ENCODE data around the gene WNT7A.

Gene WNT7A

DNA sequence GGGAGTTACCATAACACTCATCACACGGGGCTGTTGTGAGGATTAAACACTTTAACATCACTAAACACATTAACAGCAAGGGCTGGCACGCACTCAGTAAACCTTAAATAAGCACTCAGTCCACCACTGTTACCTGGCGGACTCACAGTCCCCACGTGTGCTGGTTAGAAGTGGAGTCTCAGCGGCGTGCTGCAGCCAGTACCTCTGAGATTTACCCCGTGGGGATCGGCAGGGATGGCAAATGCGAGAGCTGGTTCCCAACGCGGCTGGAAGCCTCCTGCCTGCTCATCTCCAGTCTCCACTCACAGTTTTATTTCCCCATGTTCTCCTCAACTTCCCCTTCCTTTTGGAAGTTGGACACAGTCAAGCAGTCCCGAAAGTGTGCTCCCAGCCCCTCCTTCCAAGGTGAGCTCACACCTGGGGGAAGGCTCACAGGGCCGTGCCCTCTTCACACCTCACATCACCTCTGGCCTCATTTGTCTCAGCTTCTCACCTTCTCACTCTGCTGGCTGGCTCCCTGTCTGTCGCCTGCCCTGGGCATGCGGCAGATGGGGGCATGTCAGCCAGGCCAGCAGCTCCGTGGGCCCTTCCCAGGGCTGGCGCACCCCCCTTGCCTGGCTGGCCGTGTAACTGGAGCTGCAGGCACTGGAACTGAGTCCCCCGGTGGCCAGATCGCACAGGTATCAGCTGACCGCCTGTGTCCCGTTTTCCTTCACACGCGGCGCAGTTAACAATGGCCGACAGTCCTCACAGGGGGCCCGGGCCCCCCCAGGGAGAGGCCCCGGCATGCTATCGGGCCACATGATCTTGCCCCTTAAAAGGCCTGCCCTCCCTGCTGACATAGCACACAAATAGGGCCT is 87.1 kb downstream of the WNT7A start:
- DNase-seq (ENCODE audit: low read depth in 2 of 2): no peak

DNA sequence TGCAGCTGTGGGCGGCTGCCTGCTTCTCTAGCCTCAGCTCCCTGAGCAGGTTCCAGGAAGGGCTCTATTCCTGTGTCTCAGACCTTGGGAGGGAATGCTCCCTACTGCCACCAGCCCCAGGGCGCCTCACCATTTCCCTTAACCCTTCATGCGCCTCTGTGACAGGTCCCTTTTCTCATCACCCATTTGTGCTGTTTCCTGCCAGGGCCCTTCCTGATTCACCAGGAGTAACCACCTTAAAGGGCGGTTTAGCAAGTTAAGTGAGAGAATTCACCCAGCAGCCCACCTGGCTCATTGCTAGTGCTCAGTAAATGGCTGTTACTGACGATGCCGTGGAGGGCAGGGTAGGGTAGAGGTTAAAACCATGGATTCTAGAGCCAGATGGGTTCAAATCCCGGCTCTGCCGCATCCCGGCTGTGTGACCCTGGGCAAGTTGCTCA is 87.8 kb downstream of the WNT7A start:
- no peak for DNase-seq (ENCODE audit: low read depth in 2 of 2)

DNA sequence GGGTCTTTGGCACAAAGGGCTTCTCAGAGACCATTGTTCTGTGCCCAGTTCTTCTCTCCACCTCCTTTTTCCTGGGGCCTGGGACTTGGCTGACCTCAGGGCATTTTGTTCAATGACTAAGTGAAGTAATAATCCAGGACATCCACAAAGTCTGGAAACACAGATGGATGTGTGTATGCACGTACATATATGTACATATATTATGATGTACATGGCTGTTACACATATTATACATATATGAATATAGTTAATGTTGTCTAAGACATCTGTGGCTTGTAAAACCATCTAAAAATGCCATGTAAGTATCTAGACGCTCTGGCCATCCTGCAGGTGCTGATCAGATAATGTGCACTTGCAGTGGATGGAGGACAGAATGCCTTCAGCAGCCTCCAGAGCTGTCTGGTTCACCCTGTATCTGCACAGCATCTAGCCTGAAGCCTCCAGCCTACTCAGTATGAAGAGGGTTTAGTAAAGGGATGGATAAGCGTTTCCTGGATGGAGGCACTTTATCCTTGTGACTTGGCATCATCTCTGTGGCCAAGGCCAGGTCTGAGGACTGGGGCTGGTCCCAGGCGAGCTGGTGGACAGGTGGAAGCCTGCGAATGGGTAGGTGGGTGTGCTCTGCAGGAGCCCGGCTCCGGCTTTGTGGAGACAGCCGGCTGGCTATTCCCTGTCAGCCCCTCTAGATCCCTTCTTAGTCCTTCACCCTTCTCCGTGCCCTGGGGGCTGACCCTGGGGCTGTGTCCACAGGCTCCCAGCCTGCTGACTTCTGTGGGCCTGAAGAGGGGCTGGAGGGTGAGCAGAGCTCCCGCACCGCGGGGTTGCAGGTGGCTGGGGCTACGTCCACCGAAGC is 88.4 kb downstream of the WNT7A start:
- DNase-seq (ENCODE audit: low read depth in 2 of 2): no peak

DNA sequence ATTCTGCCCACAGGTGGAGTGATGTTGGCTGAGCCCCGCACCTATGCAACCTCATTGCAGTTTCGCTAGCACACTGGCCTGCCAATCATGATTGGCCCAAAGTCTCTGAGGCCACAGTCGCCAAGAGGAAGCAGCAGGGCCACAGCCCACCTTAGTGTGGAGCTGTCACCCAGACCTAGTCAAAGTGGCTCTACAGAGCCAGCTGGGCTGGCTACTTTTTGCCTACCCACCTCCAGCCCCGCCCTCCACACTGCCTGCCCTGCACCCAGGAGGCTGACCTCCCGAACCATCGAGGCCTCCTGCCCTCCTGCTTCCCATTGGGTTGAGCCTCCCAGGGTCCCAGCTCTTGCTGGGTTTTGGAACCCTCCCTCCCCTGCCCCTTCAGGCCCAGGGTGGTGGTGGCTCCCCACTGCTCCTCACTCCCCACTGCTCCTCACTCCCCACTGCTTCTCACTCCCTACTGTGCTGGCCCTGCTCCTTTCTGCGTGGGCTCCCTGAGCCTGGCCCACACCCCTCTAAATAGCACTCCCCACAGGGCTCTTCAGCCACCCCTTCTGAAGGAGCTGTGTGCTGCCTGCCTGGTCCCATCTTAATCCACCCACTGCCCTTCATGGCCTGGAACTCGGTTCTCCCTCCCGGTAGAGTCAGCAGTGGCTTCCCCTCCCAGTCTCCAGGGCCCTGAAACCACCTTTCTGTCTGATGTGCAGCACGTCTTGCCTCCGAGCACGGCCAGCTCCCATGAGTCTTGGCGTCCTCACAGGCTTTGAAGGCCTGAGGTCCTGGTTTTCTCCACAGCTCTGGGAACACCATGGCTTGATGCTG is 89.3 kb downstream of the WNT7A start:
- no peak for DNase-seq (ENCODE audit: low read depth in 2 of 2)

DNA sequence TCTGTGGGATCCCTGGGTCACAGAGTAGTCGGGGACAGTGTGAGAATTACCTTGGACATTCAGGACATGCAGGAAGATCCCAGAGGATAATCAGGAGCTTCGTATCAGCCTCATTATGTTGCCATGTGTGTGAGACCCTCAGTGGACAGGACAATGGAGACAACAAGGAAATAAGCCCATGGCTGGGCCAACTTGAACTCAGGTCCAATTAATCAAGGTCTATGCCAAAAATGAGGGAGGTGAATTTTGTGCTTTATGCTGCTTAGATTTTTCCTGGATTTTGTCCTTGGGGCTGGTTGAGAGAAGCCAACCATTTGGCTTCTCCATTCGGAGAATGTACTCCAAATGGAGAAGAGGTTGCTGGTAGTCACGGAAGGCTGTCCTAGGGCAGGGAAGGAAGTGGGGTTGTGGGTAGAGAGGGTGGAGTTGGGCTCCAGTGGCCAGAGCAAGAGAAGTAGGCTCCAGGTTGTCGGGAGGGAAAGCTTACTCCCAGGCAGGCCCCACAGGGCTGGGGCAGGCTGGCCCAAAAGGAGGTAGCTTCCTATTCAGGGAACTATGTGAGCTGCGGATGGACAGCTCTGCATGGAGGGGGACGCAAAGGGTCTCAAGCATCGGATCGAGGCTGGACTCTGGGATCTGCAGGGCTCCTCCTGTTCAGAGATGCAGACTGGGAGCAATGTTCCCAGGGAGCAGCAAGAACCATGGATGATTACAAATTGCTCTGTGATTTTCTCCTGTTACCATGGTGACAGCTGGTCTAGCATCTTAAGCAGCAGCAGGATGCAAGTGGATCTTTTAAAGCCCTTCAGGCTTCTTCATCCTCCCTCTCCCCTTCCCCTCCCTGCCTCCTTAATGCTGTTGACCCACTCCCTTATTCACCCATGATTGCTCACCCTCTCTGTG is 91.1 kb downstream of the WNT7A start:
- DNase-seq (ENCODE audit: low read depth in 2 of 2): no peak

DNA sequence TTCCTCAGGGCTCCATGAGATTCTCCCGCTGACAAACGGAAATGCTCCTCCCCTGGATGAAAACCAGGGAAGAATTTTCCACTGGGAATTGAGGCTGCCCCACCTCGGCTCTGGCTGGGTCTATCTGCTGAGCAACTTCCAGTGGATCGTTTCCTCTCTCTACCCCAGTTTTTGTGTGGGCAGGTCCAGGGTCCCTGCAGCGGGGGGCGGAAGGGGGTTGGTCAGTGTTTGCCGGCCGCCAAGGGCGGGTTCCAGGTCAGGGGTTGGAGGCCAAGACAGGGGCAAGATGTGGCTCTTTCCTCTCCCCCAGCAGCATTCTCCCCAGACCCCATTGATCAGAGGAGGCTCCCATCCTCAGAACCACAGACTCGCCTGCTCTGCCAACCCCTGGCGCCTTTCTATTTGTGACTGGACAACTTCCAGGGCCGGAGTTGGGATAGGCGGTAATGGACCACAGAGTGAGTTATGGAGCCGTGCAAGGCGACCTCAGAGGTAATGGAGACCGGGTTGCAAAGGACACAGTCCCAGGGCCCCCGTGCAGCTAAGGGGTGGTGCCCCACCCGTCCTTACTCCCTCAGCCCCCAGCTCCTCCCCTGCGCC is 92.2 kb downstream of the WNT7A start:
- DNase-seq (ENCODE audit: low read depth in 2 of 2): no peak

DNA sequence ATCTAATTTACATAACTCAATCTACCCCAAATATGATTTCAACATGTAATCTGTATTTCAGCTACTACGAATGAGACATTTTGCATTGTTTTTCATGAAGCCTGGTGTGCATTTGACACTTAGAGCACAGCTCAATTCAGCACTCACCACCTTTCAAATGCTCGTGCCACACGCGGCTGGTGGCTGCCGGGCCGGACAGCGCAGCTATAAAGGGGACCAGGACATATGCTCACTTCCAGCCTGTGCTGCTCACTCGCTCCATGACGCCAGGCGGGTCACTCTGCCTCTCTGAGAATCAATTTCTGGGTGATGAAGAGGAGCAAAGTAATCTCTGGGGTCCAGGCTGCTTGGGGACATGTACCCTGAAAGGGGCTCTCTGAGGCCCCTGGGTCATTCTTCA is 93.1 kb downstream of the WNT7A start:
- no peak for DNase-seq (ENCODE audit: low read depth in 2 of 2)

DNA sequence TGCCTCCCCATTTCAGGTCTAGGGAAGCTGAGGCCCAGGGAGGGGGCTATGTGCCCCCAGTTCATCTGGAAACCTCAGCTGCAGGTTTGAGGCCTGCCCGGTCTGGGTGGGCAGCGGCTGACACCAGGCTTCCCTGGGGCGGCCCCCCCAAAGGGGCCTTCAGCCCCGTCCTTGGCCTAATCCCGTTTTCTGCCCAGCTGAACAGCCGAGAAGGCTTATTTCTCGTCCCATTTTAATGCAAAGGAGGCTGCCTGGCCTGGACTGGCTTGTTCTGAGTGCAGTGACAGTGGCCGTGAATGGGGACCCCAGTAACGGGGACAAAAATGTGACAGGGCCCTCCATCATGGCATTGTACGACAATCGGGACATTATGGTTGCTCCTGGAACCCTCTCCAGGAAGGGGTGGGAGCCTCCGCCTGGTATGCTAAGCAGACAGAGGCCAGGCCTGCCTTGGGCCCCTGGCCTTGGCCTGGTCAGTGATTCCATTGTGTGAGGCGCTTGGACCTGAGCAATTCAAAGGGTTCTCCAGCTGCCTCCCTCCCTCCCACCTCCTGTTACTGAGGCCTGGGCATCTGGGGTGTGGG is 93.9 kb downstream of the WNT7A start:
- no peak for DNase-seq (ENCODE audit: low read depth in 2 of 2)

DNA sequence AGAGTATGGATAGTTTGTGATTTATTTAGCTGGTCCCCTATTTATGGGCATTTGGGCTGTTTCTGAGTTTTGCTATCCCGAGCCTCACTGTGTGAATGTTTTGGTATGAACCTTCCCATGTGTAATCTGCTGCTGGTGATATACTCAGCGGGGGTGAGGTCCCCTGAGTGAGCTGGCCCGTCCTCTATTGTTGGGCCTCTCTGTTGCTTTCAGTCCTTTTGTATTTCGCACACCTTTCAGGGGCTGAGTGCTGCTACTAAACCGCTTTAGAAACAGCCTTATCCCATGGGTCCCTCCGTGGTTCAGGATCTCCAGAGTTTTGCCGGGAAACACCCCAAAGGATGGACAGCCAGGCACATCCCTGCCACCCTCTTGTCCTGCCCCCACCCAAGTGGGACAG is 94.5 kb downstream of the WNT7A start:
- no peak for DNase-seq (ENCODE audit: low read depth in 2 of 2)

DNA sequence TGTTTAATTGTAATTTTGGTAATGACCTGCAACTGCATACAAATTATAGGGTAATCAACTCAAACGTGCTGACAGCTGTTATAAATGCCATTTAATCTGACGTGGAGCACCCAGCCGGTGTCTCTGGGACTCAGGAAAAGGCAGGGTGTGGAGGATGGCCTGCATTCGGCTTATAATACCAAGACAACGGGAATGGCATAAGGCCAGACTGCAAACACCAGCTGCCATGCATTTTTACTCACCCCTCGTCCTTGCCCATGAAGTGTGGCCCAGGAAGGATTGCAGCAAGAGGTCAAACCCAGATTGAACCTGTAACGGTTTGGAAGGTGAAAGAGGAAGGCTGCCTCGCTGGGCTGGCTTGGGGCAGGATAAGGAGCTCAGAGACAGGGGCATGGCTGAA is 96.4 kb downstream of the WNT7A start:
- no peak for DNase-seq (ENCODE audit: low read depth in 2 of 2)

DNA sequence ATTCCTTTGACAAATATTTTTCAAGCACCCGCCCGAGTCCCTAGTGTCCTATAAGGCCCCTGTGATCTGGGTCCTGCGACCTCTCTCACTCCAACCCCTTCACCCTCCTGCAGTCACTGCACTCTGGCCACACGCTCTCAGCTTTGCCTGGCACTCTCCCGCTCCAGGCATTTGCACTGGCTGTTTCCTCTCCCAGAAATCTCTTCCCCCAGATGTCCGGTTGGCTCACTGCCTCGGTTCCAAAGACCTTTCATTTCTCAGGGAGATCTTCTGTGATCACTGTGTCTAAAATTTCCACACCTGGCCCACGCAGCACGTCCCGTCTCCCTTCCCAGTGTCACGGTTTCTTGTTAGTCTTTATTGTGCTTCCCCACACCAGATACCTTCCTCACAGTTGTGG is 97.4 kb downstream of the WNT7A start:
- no peak for DNase-seq (ENCODE audit: low read depth in 2 of 2)

DNA sequence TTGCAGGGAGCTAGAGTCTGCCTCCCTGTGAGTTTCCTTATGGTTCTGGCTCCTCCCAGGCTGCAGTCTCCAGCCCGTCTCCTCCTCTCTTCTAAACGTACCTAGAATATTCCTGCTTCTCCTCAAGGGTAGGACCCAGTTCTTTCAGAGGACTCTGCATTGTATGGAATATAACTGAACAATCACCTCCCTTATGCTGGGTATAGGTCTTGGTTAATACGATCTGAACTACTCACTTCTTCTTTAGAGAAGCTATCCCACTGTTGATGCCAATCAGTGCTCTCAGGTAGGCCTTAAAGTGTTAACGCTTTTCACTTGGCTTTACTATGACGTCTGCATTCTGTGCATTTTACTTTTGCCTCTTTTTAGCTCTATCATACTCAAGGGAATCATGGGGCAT is 98.5 kb downstream of the WNT7A start:
- DNase-seq (ENCODE audit: low read depth in 2 of 2): no peak

DNA sequence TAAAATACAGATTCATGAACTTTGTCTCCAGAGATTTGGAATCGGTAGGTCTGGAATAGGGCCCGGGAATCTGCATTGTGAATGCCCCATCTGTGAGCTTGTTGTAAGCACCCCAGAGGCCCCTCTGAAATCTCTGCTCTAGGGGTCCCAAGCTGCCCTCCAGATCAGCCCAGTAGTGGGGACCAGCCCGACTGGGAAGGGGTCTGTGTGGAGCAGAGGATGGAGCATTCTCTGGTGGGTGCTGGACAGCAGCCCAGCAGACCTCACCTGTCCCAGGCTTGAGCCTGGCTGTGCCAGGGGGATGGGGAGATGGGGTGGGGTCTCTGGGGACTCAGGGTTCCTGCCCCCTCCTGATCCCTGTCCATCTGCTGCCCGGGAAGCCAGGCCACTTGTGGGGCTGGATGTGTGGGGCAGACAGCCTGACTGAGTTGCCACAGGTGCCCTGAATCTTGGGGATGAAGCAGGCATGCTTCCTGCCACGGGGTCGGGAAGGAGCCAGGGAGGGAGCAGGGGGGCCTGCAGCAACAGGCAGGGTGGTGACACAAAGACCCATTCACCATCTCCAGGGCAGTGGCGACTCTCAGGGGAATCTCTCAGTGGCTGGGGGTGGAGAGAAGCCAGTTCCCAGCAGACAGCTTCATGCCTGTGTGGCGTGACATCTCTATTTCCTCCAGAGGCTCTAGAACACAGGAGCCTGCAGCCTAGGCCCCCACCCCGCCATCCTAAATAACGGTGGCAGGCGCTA is 99.3 kb downstream of the WNT7A start:
- DNase-seq (ENCODE audit: low read depth in 2 of 2): no peak

DNA sequence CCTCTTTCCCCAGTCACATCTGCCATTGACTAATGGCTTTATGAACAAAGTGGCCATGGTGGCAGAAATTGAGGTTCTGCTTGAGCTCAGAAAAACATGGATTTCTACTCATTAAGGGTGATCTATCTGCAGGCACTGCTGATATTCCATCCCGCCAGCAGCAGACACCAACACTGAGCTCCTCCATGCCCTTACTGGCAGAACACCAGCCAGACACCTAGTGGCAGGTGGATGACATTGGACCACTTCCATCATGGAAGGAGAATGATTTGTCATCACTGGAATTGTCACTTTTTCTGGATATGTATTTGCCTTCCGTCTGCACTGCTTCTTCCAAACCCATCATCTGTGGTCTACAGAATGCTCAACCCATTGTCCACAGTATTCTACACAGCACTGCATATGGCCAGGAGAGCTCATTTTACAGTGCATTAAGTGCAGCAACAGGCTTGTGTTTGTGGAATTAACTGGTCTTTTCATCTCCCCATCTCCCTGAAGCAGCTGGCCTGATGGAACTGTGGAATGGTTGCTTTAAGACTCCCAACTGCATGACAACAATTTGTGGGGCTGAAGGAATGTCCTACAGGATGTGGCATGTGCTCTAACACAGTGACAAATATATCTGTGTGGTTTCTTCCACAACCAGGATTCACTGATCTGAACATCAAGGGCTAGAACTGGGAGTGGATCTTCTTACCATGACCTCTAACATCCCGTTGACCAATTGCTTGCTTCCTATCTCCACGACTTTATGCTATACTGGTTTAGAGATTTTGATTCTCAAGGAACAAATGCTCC is 103.4 kb downstream of the WNT7A start:
- no peak for DNase-seq (ENCODE audit: low read depth in 2 of 2)

DNA sequence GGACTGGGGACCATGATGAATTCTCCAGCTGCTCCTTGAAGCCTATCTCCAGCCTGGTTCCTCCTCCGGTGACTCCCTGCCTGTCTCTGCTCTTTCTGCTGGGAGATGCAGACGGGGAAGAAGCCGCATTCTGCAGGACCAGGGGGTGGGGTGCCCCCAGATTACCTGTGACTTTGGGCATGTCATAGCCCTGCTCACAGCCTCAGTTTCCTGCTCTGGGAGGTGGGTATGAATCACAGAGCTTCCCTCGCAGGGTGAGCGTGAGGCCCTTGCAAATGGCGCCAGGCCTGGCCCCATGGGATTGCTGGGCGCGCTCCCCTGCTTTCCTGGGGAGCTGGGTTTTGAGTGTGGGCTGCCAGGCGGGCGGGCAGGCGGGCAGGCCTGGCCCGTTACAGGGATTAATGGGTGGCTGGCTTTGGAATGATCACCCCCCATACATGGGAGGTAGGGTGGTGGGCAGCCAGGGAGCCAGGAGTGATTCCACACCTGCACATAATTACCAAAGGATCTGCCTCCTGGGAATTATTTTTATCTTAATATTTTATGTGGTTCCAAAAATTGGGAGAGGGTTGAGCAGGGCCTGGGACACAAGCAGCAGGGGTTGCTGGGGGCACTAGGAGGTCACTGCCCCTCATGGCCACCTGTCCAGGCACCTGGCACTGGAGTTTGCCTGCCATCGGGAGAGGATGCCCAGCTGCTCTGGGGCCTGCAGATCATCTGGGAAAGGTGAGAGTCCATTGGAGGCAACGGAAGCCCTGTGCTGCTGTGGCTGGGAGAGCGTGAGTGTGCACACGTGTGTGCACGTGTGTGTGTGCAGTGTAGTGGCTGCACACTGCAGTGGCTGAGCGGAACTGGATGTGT is 106.8 kb downstream of the WNT7A start:
- DNase-seq (ENCODE audit: low read depth in 2 of 2): no peak

DNA sequence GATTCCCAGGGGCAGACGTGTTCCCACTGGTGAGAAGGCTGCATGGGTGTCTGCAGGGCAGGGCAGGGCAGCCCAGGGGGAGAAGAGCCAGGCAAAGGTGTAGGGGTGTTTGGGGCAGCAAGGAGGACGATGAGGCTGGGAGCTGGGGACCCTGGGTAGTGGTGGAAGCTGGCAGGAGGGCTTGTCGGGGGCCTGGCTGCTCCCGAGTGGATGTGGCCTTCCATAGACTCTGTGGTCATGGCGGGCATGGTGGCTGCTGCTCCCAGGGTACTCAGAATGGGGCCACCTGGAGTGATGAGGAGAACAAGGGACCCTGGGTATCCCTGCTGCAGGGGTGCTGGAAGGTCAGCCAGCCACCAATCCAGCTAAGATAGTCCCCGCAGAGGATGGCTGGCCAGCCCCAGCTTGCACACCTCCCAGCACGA is 107.5 kb downstream of the WNT7A start:
- DNase-seq (ENCODE audit: low read depth in 2 of 2): no peak

DNA sequence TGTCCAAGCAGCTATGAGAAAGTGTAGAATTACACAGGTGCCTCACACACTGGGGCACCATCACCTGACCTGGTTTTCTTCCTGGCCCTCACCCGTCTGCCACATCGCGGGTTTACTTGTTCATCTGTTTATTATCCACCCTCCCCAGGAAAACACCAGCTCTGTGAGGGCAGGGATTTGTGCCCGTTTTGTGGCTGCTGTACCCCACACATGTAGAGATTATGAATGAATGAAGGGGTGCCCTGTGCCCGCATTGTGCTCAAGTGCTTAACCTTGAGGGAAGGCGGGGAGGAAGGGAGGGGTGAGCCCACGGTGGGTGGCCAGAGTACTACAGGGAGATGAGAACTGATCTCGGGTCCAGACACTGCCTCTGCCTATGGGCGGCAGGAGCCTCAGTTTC is 108.4 kb downstream of the WNT7A start:
- DNase-seq (ENCODE audit: low read depth in 2 of 2): no peak

Data from stimulated activated CD4-positive, alpha-beta T cell treated with anti-CD3 and anti-CD28 coated beads, Interleukin-1b, Interleukin-23, amount 100 ng/mL, for 4 hours (primary cell).